Neural crest cell (in vitro differentiated cells): ENCODE data around the gene BCL11B. TPM values are rescaled to one million over a fixed set of nuclear protein-coding genes. Genes with fewer than 3 reads are reported as not detected.

Source experiments
- DNase-seq: peaks from one replicate; pipeline ENCODE4 v3.0.0; 2021; ENCODE audit warnings: low read depth, mixed read lengths, low spot score
- H3K27ac Mint-ChIP-seq: one replicate; pipeline ENCODE4 v1.8.0; 2021; ENCODE audit warnings: mild to moderate bottlenecking, mixed read lengths; ENCODE audit not compliant: unreplicated experiment
- H3K27me3 Mint-ChIP-seq: 2 replicates; pipeline ENCODE4 v1.8.0; 2021; ENCODE audit warnings: low read depth, mild to moderate bottlenecking, mixed read lengths
- H3K36me3 Mint-ChIP-seq: 2 replicates; pipeline ENCODE4 v1.8.0; 2021; ENCODE audit warnings: low read depth, mild to moderate bottlenecking, mixed read lengths
- H3K4me1 Mint-ChIP-seq: 2 replicates; pipeline ENCODE4 v1.8.0; 2021; ENCODE audit warnings: mixed read lengths
- H3K4me3 Mint-ChIP-seq: one replicate; pipeline ENCODE4 v1.8.0; 2021; ENCODE audit warnings: mild to moderate bottlenecking, mixed read lengths
- H3K9me3 Mint-ChIP-seq: 2 replicates; pipeline ENCODE4 v1.8.0; 2021; ENCODE audit warnings: mixed read lengths
- CTCF ChIP-seq: fragments of 200-600 bp; sonication (generic); conservative IDR thresholded peaks from 2 replicates; pipeline ENCODE4 v1.5.0; 2021; ENCODE audit warnings: antibody characterized with exemption, mild to moderate bottlenecking
- total RNA-seq: library from RNA; stranded (reverse); gene quantifications from 2 replicates; pipeline ENCODE4 v1.2.1, GENCODE V29; 2021

Gene BCL11B
- total RNA-seq, 1 donor from 2014 or later = 0.28 TPM

- H3K27me3 Mint-ChIP-seq = peaks cover 69% of the 10 kb centered on the region
- peaks cover 22% of the 10 kb centered on the region for H3K4me1 Mint-ChIP-seq
- TF ChIP-seq CTCF = no peak
- no peak overlapping the region for H3K4me3 Mint-ChIP-seq
- DNase-seq = no peak
- H3K36me3 Mint-ChIP-seq = no peaks in the 10 kb centered on the region
- peak overlapping the region; percentile 27 for H3K27ac Mint-ChIP-seq
- H3K9me3 Mint-ChIP-seq = no peaks in the 10 kb centered on the region
Measured at GRCh38 chr14:99251721-99252120, 20.3 kb downstream of the BCL11B start.

GRCh38 chr14:99250636-99251208 lies 21.3 kb downstream of the BCL11B start:
- Mint-ChIP-seq H3K36me3 (no peaks in the 10 kb centered on the region), H3K9me3 (no peaks in the 10 kb centered on the region), H3K4me3 (no peak overlapping the region), H3K4me1 (peaks cover 25% of the 10 kb centered on the region), H3K27ac (no peak overlapping the region), H3K27me3 (peaks cover 70% of the 10 kb centered on the region)
- TF ChIP-seq CTCF = no peak
- no peak for DNase-seq

GRCh38 chr14:99249389-99249788 lies 22.6 kb downstream of the BCL11B start:
- Mint-ChIP-seq H3K4me3 (no peak overlapping the region), H3K4me1 (peaks cover 25% of the 10 kb centered on the region), H3K9me3 (no peaks in the 10 kb centered on the region), H3K36me3 (no peaks in the 10 kb centered on the region), H3K27ac (no peak overlapping the region), H3K27me3 (peaks cover 76% of the 10 kb centered on the region)
- TF ChIP-seq CTCF = no peak
- DNase-seq = no peak

GRCh38 chr14:99248761-99249171 lies 23.2 kb downstream of the BCL11B start:
- TF ChIP-seq CTCF = no peak
- no peaks in the 10 kb centered on the region for H3K9me3 Mint-ChIP-seq
- peaks cover 77% of the 10 kb centered on the region for H3K27me3 Mint-ChIP-seq
- peaks cover 20% of the 10 kb centered on the region for H3K4me1 Mint-ChIP-seq
- no peak overlapping the region for H3K27ac Mint-ChIP-seq
- H3K36me3 Mint-ChIP-seq = no peaks in the 10 kb centered on the region
- peak overlapping the region; percentile 65 for H3K4me3 Mint-ChIP-seq
- DNase-seq = no peak

- TF ChIP-seq CTCF = no peak
- Mint-ChIP-seq H3K9me3 (no peaks in the 10 kb centered on the region), H3K27me3 (peaks cover 79% of the 10 kb centered on the region), H3K27ac (no peak overlapping the region), H3K4me1 (peaks cover 20% of the 10 kb centered on the region), H3K4me3 (peak overlapping the region; percentile 65), H3K36me3 (no peaks in the 10 kb centered on the region)
- DNase-seq = no peak
Measured at GRCh38 chr14:99247772-99248171, 24.2 kb downstream of the BCL11B start.
